ENCODE results near the gene FKBP6.
A peak's percentile ranks its signal among the peaks of the same experiment; 100 is the strongest.
"Not testable (repeated sequence)": the region's sequence is repeated elsewhere in the genome, so short reads cannot be mapped to it uniquely, and the experiment has no call there.

The FKBP6 gene

DNA sequence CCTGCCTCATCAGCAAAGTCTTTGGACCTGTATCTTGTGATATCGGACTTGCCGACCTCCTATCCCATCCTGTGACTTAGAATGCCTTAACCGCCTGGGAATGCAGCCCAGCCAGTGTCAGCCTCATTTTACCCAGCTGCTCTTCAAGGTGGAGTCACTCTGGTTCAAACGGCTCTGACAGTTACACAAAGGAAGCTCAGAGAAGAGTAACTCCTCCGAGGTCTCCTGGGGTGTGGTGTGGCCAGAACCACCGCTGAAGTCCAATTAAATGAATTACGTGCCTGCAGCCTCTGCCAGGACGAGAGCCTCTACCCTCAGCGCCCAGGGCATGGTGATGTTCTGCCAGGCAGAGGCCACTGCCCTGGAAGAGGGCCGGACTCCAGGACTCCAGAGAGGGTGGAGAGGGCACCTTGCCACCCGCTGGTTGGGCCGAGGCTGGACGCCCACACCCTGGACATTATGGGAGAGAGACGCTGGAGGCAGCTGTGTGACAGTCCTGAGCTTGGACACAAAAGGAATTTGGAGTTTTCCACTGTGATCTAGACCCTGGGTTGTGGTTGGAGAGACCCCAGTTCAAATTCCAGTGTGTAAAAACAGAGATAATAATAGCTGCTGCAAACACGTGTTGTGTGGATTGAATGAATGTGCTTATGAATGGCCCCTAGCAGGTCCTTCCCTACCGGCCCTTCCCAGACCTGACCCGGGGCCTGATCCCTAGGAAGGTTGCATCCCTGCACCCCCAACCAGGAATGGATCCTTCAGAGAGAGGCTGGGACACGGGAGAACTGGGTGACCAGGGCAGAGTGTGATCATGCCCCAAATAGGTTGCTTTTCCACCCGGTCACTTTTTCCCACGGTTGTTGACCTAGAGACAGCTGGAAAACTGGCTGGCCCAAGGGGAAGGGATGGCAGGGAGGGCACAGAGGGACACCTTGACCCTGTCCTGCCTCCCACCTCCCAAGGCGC is 67.9 kb downstream of the FKBP6 start:
- DNase-seq, result no peak

DNA sequence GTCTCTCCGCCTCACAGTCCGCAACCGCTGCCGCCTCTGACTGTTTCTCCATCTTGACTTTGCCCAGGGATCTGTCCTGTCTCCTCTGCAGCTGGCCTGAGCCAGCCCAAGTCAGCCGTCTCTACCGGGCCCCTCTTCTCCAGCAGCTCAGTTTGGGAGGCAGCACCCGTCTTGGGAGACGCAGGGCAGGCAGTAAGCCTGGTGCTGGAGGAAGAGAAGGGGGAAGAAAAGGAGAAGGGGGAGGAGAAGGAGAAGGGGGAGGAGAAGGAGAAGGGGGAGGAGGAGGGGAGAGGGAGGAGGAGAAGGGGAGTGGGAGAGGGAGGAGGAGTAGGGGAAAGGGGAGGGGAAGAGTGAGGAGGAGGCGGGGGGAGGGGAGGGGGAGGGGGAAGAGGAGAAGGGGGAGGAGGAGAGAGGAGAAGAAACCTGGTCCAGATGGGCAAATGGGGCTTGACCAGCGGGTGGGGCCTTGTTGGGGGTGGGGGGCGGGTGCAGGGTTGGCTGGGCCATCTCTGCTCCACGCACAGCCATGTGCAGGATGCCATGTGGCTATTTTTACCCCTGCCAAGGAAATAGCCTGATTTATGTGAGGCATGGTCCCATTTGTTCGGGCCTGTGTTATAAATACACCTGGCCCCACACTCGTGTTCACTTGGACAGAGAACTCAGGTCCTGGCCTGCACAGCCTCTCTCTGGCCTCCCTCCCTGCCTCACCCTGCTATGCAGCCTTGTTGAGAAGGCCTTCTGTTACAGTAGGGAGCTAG is 69.7 kb downstream of the FKBP6 start:
- DNase-seq, result no peak

DNA sequence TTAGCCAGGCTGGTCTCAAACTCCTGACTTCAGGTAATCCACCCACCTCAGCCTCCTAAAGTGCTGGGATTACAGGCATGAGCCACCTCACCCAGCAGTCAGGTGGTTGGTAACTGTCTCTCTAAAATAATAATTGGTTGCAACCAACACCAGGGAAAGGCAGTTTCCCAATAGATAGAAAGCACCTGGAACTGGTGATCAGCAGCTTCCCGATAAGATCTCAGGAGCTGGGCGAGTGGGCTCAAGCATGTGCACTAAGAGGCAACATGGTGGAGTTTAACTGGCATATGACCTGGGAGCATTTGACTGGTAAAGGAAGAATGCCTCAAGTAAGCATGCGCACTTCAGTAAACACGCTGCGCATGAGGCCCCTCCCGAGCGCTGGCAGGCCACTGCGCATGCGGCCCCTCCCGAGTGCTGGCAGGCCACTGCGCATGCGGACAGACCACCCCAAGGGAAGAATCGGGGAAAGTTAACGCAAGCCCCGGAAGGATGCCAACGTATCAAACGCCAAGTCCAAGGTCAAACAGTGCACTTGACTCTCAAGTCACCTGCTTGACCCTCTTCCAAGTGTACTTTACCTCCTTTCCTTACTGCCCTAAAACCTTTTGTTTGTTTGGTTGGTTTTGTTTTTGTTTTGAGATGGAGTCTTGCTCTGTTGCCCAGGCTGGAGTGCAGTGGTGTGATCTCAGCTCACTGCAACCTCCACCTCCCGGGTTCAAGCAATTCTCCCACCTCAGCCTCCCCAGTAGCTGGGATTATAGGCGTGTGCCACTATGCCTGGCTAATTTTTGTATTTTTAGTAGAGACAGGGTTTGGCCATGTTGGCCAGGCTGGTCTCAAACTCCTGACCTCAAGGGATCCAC is 71.5 kb downstream of the FKBP6 start:
- DNase-seq, result peak; percentile 78

DNA sequence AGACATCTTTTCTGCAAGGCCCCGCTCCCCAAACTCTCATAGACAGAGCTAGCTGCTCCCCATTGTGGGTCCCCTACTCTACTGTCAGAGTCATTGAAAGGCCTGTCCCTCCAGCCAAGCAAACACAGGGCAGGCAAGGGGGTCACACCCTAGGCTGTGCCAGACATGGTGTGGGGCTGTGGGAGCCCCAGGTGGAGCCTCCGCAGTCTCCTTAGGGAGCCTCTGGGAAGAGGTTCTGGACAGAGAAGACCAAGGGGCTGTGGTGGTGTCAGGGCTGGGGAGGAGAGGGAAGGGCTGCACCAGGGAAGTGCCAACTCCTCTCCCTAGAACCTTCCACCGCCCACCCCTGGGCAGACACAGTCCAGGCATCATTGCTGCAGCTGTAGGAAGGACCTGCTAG is 76.9 kb downstream of the FKBP6 start:
- not testable (repeated sequence) for DNase-seq

Measured in CD4-positive, alpha-beta T cell treated with Interferon gamma for 1 hour (primary cell).